Measurements from ENCODE around the gene ACTN1.

- no peak for TF ChIP-seq CTCF (IDR thresholded peaks at IDR 0.05)
- no peak for TF ChIP-seq POLR2A (IDR thresholded peaks at IDR 0.05)
Measured at GRCh38 chr14:68981139-68981538, 2.0 kb upstream of the ACTN1 start.
